SK-N-MC (cell line): ENCODE results near the gene SCRN3.

Experiments
- EZH2 ChIP-seq: fragments of 200-600 bp; sonication (generic); IDR thresholded peaks from one replicate; pipeline ENCODE4 v1.6.1; 2017; ENCODE audit warnings: antibody characterized with exemption
- FOXP2 ChIP-seq: optimal IDR thresholded peaks from 2 replicates; pipeline ENCODE3; 2011; ENCODE audit warnings: mild to moderate bottlenecking, moderate library complexity; ENCODE audit not compliant: insufficient read depth; ENCODE audit errors: extremely low read length, control extremely low read depth
- POLR2AphosphoS5 ChIP-seq: IDR thresholded peaks from 2 replicates; pipeline ENCODE4 v1.6.1; 2012; ENCODE audit warnings: mild to moderate bottlenecking, low read depth, low read length, borderline replicate concordance

DNA sequence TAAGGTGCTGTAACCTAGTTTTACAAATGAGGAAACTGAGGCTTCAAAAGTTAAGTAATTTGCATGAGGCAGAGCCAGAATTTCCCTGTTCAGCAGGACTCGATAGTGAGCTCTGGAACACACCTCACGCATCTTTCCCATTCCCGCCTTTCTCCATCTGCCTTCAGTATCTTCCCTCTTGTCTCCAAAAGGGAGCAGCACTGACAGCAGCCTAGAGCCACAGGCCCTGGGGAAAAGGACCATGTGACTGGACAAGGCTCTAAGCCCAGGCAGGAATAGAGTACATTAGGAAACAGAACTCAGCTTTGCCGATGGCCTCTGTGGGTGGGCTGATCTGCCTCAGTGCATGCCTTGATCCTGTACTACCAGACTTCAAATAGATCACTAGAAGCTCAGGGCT is 69.8 kb downstream of the SCRN3 start:
- TF ChIP-seq POLR2AphosphoS5 = no peak
- no peak for TF ChIP-seq EZH2
- no peak for TF ChIP-seq FOXP2
